HG03097 (cell line): ENCODE results near the gene ZNF277.

Source experiments
- ATAC-seq: cut with Tn5 transposase; IDR thresholded peaks from one replicate; pipeline ENCODE4 v1.9.1; 2021; ENCODE audit not compliant: unreplicated experiment, low FRiP score

The ZNF277 gene, protein sequence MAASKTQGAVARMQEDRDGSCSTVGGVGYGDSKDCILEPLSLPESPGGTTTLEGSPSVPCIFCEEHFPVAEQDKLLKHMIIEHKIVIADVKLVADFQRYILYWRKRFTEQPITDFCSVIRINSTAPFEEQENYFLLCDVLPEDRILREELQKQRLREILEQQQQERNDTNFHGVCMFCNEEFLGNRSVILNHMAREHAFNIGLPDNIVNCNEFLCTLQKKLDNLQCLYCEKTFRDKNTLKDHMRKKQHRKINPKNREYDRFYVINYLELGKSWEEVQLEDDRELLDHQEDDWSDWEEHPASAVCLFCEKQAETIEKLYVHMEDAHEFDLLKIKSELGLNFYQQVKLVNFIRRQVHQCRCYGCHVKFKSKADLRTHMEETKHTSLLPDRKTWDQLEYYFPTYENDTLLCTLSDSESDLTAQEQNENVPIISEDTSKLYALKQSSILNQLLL

DNA sequence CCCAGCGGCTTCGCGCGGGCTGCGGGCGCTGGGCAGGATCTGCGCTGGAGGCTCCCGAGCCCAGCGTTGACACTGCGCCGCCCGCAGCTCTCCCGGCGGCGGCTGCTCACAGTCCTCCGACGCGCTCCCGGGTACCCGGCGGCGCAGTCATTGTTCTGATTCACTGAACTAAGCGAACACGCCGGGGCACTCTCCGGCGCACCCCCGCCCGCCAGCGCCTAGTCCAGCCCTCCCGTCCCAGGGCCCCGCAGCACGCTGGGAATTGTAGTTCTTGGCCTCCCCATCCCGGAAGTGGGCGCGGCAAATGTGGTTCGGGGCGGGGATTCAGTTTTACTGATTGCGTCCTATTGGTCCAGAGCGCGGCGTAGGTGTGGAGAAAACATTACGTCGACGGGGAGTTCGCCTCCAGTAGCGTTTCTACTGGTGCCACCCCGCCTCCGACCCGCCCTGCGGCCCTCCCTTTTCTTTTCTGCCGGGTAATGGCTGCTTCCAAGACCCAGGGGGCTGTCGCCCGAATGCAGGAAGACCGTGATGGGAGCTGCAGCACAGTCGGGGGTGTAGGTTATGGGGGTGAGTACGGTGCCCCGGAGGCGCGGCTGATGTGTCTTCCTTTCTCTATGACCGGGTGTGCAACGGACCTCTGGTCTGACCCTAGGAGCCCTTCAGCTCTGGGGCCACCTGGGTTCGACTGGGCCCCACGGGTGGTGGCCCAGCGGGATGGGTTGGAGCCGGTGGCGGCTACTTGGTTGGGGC lies at the start of gene ZNF277, which contains the start of gene DOCK4:
Gene ZNF277 (plus strand): TSS at position 458 of the 753 bp plus-strand sequence. CDS start 22 bp downstream, at position 480.
Gene DOCK4 (minus strand): TSS at position 162 of the 753 bp plus-strand sequence. CDS start 261 bp downstream, outside the sequence.
- peak; percentile 93 for ATAC-seq

DNA sequence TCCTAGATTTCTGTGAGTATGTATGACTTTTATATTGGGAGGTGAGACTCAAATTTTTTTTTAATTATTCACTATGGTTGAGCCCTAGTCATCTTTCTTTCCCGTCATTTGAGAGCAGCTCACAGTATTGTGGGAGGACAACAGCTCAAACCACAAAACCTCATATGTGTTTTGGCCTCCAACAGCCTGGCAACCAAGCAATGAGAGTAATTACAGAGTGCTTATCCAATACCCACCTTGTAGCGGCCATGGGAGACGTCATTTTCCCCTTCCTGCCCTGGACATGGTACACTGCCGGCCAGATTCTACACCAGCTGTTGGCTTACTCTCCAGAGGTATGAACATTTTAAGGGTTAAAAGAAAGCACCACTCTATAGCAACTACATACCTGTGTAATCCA lies 49.4 kb upstream of the ZNF277 start:
- no peak for ATAC-seq

DNA sequence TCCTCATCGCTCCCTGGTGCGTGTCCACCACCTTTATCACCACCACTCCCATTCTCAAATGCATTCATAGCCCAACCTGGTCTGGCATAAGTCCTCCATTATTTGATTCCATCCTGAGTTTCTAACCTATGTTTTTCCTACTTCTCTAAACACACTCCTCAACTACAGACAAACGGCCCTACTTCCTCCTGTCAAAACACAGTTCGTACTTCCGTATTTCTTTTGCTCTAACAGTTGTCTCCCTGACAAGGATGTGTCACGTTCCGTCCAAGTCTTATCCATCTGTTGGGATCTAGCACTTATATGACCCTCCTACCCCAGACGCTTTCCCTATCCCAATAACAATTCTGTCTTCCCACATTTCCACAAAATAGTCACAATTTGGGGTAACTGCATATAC lies 47.1 kb upstream of the ZNF277 start:
- no peak for ATAC-seq

DNA sequence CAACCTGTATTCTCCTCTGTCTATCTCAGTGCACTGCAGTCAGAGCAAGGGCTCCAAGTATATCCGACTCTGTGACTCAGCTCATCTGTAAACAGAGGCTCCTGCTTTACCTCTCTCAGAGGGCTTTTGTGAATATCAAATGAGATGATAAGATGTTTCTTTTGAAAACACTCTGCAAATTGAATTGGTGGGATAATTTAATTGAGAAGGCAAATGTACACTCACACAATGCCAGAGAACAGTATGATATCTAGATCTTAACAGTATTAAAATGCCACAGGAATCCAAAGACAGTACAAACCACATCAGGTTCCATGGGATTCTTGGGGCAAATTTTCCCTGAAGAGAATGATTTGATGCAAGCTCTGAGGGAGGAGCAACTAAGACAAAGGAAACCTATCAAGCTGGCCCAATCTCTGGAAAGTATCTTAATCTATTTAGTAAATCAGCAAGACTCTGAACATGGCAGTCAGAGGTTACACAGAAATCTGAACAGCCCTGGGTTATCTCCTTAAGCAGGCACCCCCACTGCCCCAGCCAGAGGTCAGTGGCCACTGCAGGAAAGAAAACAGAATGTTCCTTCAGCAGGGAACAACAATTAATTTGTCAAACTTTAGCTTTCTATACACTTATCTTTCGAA lies 46.2 kb upstream of the ZNF277 start:
- ATAC-seq = no peak

DNA sequence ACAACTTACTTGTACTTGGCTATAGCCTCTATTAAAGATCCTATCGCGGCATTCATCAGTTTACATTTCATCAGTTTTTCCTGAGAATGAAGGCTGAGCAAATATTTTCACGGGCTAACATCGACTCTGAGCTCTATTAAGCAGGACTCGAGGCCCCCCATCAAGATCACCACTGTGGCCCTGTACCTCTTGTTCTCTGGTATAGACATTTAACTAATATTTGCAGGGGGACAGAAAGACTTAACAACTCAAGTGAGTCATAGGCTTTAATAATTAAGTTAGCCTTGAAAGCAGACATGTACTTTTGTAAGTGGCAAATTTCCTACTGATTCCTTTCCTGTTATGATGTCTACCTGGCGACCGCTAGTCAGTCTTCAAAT lies 45.7 kb upstream of the ZNF277 start:
- no peak for ATAC-seq

DNA sequence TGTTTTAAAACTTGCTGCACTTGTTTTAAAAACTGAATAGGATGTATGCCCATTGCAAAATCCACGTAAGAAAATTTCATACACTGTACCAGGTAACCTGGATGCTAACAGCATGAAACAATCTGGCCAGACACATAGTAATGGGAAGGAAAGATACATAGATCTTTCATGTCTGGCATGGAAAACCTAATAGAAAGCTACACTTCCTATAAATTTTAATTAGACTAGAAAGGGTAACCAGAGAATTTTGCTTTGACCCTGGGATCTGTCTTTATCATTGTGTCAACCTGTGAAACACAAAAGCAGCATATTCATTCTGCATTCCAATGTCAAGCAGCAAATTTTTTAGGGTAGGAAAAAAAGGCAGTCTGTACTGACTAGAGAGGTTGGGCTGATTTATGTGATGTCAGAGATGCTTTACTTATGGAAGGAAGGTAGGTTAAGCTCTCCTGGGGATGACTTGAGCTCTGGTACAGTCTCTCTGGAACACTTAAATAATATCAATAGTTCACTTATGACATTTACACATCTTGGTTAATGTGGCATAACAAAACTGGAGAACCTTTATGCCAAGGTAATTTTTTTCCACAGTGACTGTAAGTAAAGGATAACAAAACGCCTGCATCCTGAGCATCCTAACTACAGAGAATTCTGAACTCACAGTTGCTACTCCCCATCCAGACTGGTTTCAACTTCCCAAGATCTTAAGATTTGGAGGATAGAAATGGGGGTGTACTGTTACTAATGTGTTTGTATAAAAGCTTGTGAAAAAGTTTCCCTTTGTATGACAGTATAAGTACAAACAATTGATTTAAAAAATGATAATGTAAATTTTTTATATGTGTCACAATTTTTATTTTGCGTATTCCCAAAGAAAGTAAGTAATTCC lies 45.0 kb upstream of the ZNF277 start:
- ATAC-seq = no peak

DNA sequence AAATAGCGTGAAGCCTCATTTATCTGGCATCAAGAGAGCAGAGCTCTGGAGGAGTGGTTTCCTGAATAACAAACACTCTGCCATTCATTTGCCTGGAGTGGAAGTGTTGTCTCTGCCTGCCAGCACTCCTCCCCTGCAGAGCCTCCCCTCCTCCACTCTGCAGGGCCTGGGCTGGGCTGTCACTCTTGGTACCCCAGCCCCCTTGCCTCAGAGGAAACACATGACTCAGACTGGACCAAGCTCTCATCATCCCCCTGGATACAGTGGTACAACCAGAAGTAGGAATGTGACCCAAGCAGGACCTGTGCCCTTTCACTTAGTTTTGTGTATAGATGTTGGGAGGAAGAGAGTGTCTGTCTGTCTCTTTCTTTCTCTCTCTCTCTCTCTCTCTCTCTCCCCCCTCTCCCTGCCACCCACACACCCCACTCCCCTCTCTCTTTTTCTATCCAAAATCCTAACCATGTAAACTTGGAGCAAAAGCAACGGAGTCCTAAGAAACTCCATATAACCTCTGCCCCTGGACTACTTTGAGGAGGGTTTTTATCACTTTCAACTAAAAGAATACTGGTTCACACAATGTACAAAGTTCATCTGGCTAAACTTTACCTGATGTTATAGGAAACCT lies 44.2 kb upstream of the ZNF277 start:
- no peak for ATAC-seq

DNA sequence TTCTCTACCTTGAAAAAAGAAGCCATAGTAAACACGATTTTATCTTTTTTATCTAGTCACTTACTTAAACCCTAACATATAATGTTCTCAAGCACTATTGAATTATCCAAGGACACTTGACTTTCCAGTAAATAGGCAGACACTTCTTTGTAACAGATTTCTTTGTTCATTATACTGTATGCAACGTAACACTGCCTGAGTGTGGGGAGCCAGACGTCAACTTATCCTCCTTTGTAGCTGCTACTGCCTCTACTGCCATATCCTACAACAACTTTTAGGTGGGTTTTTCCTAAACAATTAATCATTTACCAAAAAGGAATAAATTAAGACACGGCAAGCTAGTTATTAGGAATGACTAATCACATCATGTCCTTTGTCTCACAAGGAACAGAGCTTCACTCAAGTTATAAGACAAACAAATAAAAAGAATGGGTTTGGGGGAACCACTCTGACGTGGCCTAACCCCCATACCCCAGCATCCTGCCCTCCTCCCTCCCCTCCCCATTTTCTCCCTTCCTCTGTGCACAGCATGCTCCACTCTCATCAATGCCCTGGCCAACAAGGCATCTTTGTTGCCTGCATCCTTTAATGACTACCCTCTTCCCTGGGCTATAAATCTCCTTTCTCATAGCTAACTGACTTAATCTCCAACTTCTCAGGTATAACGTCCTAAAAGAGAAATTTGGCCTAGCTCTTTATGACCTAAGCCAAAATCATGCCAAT lies 43.5 kb upstream of the ZNF277 start:
- ATAC-seq = no peak

DNA sequence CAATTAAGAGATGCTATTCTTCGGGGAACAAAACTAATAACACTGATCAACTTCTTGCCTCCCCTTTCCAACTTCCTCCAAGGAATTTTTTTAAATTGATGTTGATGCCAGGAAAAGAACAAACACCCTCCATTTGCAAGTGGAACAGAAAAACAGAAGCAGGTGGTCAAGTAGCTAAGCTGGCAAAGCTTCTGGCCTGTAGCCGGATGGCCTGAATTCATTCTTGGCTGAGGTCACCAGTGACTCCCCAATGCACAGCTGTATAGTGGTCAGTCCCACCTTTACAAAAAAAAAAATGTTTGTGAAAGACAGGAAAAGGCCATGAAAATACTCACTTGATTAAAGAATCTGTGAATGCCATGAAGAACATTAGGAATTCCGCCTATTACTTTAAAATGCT lies 39.3 kb upstream of the ZNF277 start:
- ATAC-seq = no peak

DNA sequence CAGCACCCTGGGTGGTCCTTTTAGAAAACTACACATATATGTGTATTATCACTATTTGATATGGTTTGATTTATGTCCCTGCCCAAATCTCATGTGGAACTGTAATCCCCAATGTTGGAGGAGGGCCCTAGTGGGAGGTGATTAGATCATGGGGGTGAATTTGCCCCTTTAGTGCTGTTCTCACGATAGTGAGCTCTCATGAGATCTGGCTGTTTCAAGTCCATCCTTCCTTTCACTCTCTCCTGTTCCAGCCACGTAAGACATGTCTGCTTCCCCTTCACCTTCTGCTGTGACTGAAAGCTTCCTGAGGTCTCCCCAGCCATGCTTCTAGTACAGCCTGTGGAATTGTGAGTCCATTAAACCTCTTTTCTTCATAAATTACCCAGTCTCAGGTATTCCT lies 37.6 kb upstream of the ZNF277 start:
- no peak for ATAC-seq

DNA sequence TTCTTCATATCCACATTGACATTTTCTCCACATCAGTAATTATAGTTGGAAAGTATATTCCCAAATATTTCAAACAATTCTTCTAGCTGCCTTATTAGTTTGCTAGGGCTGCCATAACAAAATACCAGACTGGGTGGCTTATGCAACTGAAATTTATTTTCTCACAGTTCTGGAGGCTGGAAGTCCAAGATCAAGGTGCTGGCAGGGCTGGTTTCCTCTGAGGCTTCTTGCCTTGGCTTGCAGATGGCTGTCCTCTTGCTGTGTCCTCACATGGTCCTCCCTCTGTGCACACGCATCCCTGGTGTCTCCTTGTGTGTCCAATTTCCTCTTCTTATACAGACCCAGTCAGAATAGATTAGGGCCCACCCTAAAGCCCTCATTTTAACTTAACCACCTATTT lies 34.8 kb upstream of the ZNF277 start:
- ATAC-seq = no peak

DNA sequence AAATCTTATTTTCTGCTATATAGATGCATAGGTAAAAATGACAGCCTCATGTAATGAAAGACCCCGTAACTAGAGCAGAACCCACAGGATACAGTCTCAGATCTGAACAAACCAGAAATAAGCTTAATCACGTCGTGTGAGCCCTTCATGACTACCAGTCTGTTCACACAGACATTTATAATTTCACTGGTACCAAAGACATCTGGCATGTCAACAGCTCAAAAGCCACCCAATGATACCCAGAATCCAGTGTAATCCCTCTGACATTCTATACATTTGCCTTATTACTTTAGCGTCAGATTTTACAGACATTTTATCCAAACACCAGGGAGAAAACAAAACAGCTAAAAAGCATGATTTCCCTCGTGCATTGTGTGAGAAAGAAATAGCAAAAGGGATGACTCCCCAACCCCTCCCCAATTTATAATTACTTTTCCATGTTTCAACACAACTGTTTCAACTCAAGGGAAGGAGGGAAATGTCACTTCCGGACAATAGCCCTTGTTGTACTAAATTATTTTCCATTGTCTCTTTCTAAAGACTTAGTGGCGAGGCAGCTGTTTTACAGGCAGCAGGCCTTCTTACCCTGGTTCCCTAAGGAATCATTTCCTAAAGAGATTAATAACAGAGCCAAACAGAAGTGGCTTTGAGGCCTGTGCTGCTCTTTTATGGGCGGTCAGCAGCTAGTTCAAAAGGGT lies 33.5 kb upstream of the ZNF277 start:
- ATAC-seq = no peak

DNA sequence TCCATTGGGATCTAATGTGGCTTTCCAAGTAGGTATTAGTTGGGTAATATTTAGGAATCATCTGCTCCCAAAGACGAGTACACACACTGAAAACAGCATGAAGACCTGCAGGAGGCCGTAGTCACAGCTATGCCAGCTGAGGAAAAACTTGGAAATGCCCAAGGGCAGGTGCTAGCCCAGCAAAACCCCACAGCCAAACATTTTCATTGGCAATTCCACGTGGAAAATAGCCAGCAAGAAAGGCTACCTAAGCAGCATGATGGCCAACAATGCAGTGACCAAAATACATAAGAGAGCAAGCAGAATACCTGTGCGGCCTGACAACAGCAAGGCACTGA lies 33.0 kb upstream of the ZNF277 start:
- ATAC-seq = no peak

DNA sequence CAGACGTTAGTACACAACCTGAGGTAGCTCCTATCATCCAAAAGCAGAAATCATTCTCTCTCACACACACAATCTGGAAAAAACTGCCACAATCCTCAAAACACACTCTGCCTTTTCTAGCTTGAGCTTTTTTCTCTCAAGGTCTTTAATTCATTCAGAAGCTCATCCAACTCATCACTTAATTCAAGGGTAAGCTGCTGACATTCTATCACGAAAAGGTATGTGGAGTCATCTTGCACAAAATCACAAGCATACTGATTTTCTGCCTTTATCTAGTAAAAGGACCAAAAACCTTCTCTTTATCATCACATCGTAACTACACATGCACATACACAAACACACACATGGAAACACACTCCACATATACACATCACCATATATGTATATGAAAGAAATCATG lies 32.3 kb upstream of the ZNF277 start:
- ATAC-seq = no peak

DNA sequence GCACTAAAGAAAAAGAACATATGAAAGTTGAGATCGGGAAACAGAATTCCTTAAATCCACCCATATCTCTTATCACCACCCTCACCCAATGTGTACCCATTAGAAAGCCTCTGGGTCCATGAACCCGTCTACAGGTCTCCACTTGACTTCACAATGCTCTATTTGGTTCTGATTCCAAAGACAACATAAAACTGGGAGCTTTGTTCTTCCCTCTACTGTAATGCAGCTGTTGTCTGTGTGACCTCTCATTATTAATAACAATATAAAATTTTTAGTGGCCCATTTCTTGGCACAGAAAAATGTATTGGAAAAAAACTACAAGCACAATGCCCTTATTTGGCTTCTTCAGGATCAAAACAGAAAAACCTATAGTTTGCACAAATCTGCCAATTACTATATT lies 30.3 kb upstream of the ZNF277 start:
- no peak for ATAC-seq

DNA sequence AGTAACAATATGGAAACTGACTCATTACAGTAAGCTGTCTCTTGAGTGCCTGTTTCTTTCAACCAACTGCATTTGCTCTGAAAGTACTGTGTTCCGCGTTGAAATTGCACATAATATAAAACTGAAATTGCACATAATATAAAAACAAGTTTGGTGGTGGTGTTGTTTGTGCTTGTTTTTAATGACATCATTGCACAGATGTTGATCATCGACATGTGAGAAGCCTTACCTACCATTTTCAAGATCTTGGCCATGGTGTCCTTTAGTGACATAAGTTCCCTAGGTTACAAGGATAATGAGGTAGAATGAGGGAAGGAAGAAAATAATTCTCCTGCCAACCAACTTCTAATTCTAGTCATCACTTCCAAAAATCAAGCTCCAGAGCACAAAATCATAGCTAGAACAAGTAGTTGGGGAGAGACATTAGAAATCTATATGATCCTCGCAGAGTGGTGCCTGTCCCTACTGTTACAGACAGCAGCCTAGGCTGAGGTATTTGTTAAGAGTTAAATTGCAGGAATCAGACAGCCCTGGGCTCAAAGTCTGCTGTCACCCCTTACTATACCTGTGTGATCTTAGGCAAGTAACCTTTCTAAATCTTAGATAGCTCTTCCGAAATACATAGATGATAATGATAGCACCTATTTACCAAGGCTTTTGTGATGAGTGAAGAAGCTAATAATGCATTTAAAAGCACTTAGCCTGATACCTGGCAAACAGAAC lies 29.6 kb upstream of the ZNF277 start:
- no peak for ATAC-seq

DNA sequence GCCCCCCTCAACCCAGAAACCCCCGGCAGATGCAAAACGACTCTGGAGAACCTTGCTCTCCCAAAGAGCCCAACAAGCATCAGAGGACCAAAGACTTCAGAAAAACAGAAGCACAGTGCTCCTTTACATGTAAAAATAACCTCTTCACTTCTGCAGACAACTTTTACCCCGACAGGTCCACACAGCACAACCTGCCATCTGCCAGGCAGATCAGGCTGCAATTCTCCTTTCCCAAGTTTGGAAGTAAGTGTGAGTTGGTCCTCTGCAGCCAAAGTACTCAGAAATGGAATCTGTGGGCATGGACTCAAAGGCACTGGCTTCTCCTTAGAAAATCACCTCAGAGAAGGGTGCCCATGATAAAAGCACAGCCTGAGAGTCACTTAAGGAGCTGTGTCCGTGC lies 26.3 kb upstream of the ZNF277 start:
- no peak for ATAC-seq

DNA sequence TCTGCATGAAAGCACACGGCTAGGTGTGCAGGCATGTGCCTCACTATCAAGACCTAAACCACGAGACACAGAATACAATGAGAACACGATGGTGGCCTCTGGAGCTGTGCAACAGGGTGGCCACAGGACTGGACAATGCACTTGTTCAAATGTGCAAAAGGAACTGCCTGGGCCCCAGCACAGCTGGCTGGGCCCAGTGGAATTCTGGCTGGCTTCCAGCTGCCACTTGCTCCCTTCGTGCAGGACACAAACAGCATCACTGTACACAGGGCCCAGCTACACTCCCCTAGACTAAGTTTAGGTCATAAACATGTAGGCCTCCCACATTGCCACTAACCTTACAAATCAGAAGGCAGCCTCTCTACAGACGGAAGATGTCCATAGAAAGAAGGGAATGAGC lies 23.7 kb upstream of the ZNF277 start:
- no peak for ATAC-seq
